HepG2 (cell line): Measurements from ENCODE around the gene KIFC1. TPM values are rescaled to one million over a fixed set of nuclear protein-coding genes. Genes with fewer than 3 reads are reported as not detected.

ENCODE experiments used
- CENPT ChIP-seq: sonication (generic); formaldehyde crosslinking; IDR thresholded peaks from 2 replicates; pipeline ENCODE4 v1.8.0; 2022; ENCODE audit warnings: low read depth, mild to moderate bottlenecking, moderate library complexity, missing genetic modification reagents
- DR1 ChIP-seq: sonication (generic); formaldehyde crosslinking; IDR thresholded peaks from 2 replicates; pipeline ENCODE4 v1.8.0; 2021; ENCODE audit warnings: mild to moderate bottlenecking, missing genetic modification reagents, inconsistent platforms
- MLLT10 ChIP-seq: sonication (generic); formaldehyde crosslinking; IDR thresholded peaks from 2 replicates; pipeline ENCODE4 v1.4.0; 2020; ENCODE audit warnings: missing genetic modification reagents
- MXD1 ChIP-seq: sonication (generic); formaldehyde crosslinking; IDR thresholded peaks from 2 replicates; pipeline ENCODE4 v1.4.0; 2020; ENCODE audit warnings: mild to moderate bottlenecking, missing genetic modification reagents
- NCOA1 ChIP-seq: sonication (generic); formaldehyde crosslinking; IDR thresholded peaks from 2 replicates; pipeline ENCODE4 v1.9.0; 2021; ENCODE audit warnings: missing genetic modification reagents
- PAXIP1 ChIP-seq: sonication (generic); formaldehyde crosslinking; conservative IDR thresholded peaks from 2 replicates; pipeline ENCODE4 v1.4.0; 2020; ENCODE audit warnings: mild to moderate bottlenecking, missing genetic modification reagents, moderate library complexity
- RFX1 ChIP-seq: fragments of 450-650 bp; IDR thresholded peaks from 2 replicates; pipeline ENCODE4 v1.6.1; 2017
- SALL1 ChIP-seq: sonication (generic); formaldehyde crosslinking; IDR thresholded peaks from 2 replicates; pipeline ENCODE4 v1.8.0; 2022; ENCODE audit warnings: mild to moderate bottlenecking, missing genetic modification reagents
- SNAI1 ChIP-seq: sonication (generic); formaldehyde crosslinking; IDR thresholded peaks from 2 replicates; pipeline ENCODE4 v1.5.0; 2020; ENCODE audit warnings: mild to moderate bottlenecking, missing genetic modification reagents, borderline replicate concordance
- SSRP1 ChIP-seq: IDR thresholded peaks from 2 replicates; pipeline ENCODE4 v1.6.1; 2016; ENCODE audit warnings: control low read depth
- TCF7 ChIP-seq: sonication (generic); IDR thresholded peaks from 2 replicates; pipeline ENCODE4 v1.6.1; 2016; ENCODE audit warnings: antibody characterized with exemption, low read depth
- TIGD3 ChIP-seq: sonication (generic); formaldehyde crosslinking; IDR thresholded peaks from 2 replicates; pipeline ENCODE4 v1.5.1; 2020; ENCODE audit warnings: mild to moderate bottlenecking, missing genetic modification reagents, borderline replicate concordance
- USF2 ChIP-seq, 2 experiments: sonication (generic) in 1 of 2; formaldehyde crosslinking in 1 of 2; IDR thresholded peaks; 2 replicates each; pipeline versions ENCODE4 v1.5.1 to v1.6.1; 2011 to 2020; ENCODE audit warnings: borderline replicate concordance in 1 of 2, low read depth in 1 of 2, low read length in 1 of 2, mild to moderate bottlenecking in 1 of 2, missing genetic modification reagents in 1 of 2, moderate library complexity in 1 of 2
- ZBTB49 ChIP-seq: sonication (generic); formaldehyde crosslinking; IDR thresholded peaks from 2 replicates; pipeline ENCODE4 v1.4.0; 2020; ENCODE audit warnings: missing genetic modification reagents, borderline replicate concordance
- ZFP91 ChIP-seq: sonication (generic); formaldehyde crosslinking; IDR thresholded peaks from 2 replicates; pipeline ENCODE4 v1.9.0; 2022; ENCODE audit warnings: missing genetic modification reagents, mild to moderate bottlenecking, borderline replicate concordance
- ZNF331 ChIP-seq: sonication (generic); formaldehyde crosslinking; IDR thresholded peaks from 2 replicates; pipeline ENCODE4 v1.4.0; 2020; ENCODE audit warnings: missing genetic modification reagents
- ZNF333 ChIP-seq: sonication (generic); formaldehyde crosslinking; IDR thresholded peaks from 2 replicates; pipeline ENCODE4 v1.4.0; 2020; ENCODE audit warnings: mild to moderate bottlenecking, missing genetic modification reagents, borderline replicate concordance
- polyA plus RNA-seq, 8 experiments: library from polyadenylated mRNA; depleted of rRNA in 3 of 8; stranded (reverse) in 7 of 8; unstranded in 1 of 8; fragments of >200 nt; fragmentation: Illumina TruSeq in 4 of 8; extraction: Trizol in 4 of 8; gene quantifications; 2 replicates each; pipeline versions ENCODE4 v1.2.1 to v1.2.3, GENCODE V29; 2011 to 2016; ENCODE audit warnings: low read depth in 4 of 8, missing spikeins in 1 of 8, mixed read lengths in 1 of 8; ENCODE audit not compliant: insufficient read depth in 1 of 8
- total RNA-seq, 5 experiments: library from RNA; depleted of rRNA; stranded (reverse); fragments of >200 nt; fragmentation: Illumina TruSeq; extraction: Trizol; gene quantifications; 2 replicates each; pipeline ENCODE4 v1.2.3, GENCODE V29; 2016; ENCODE audit warnings: low read depth in 1 of 5

KIFC1 gene
- total and polyA plus RNA-seq, 2 of the 13 experiments (the other 11 are each of a cell fraction or from before 2014, with no cell fraction given): 25.0 to 45.5 TPM

- TF ChIP-seq NCOA1 (no peak), MLLT10 (CRISPR knock-in tag) (no peak), SALL1 (CRISPR knock-in tag) (peak; percentile 95), RFX1 (no peak), ZBTB49 (CRISPR knock-in tag) (peak; percentile 67; the same call in 1 of the 2 replicates), TIGD3 (0 out of 2 replicates have a peak, but pooled peaks have one; percentile 18), ZNF333 (peak; percentile 68; the same call in 1 of the 2 replicates), DR1 (CRISPR knock-in tag) (peak; percentile 87), SNAI1 (no peak), CENPT (CRISPR knock-in tag) (peak; percentile 92), ZFP91 (CRISPR knock-in tag) (peak; percentile 92), TCF7 (no peak), PAXIP1 (peak; percentile 72), ZNF331 (peak; percentile 88; the same call in 1 of the 2 replicates), USF2 (IDR thresholded peaks at IDR 0.05; ENCODE audit: low read depth, low read length) (no peak), USF2 (CRISPR knock-in tag; IDR thresholded peaks at IDR 0.05; ENCODE audit: borderline replicate concordance) (no peak; the same call in 1 of the 2 replicates), MXD1 (CRISPR knock-in tag) (peak; percentile 98), SSRP1 (CRISPR knock-in tag) (no peak)
These were observed 18.6 kb downstream of the KIFC1 start (continued) for GRCh38 chr6:33410050-33410710.
